DLD1 (cell line): ENCODE measurements around the gene ZNF839.
"Not testable (repeated sequence)": the region's sequence is repeated elsewhere in the genome, so short reads cannot be mapped to it uniquely, and the experiment has no call there.

ENCODE experiments used
- in situ Hi-C: cut with HindIII; loops from 2 replicates; pipeline ENCODE4 v1.10.0; 2017; ENCODE audit warnings: low sequenced_read_pairs

Gene ZNF839

DNA sequence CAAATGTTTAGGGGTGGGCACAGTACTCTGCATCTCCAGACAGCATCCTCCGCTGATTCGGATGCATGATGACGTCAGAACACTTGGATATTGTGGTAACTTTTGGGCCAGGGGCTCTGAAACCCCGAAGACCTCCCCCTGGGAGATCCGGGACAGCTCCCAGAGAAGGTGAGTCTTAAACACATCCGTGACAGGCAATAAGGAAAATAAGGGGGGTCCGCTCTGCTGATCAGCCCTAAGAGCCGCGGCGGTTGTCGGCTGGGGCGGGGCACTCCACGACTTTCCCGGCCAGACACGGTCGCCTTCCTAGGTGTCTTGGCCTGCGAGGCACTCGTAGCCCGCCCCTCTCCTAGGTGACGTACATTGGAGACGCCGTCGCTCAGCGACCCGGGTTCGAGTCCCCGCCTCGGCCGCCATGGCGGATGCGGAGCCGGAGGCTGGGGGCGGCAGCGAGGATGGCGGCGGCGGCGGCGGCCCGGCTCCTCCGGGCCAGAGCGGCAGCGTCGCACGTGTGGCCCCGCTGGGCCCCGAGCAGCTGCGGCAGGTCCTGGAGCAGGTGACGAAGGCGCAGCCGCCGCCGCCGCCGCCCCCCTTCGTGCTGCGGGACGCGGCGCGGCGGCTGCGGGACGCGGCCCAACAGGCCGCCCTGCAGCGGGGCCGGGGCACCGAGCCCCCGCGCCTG, at the start of gene ZNF839:
Gene ZNF839, plus strand, starts transcription at position 396 of the 682 bp plus-strand sequence. Its CDS starts 20 bp downstream, at position 416.
- in situ Hi-C loops = no loop called here

GRCh38 chr14:102272392-102272791, 47.2 kb upstream of the ZNF839 start:
- in situ Hi-C loops = no loop called here

DNA sequence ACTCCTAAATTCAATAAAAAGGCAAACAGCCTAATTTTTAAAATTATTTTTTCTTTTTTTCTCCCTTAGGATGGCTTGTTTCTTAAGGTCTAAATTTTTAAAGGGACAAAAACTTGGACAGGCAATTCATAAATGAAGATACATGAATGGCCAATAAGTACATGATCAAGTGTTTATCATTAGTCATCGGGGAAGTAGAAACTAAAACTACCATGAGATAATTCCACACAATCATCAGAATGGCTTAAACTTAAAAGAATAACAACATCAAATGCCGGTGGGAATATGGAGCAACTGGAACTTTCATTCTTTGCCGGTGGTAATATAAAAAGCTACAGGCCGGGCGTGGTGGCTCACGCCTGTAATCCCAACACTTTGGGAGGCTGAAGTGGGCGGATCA, 43.7 kb upstream of the ZNF839 start:
- in situ Hi-C loops = no loop called here

DNA sequence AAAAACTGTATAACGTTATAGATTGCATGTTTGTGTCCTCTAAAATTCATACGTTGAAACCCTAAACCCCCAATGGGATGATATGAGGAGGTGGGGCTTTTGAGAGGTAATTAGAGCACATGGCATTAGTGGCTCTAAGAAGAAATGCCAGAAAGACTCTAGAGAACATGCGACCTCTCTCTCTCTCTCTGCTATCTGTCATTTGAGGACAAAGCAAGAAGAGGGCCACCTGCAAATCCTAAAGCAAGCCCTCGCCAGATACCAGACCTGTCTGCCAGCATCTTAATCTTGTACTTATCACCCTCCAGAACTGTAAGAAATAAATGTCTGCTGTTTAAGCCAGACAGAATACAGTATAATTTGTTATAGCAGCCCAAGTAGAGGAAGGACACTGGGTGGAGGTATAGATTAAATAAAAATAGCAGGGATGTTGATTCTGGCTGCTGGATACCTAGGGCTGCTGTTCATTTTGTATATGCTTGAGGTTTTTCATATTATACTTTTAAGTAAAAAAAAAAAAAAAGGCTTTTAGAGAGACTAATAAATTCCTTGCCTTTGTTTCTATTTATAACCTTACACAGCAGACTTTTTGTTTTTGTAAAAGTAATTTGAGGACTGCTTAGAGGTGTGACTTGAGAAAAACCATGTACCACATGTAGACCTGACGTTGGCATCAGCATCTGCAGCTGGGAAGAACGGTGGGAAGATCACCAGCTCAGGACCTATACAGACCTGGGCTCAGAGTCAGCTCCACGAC, 41.5 kb upstream of the ZNF839 start:
- in situ Hi-C loops = no loop called here

GRCh38 chr14:102278631-102278935, 41.0 kb upstream of the ZNF839 start:
- in situ Hi-C loops = no loop called here

DNA sequence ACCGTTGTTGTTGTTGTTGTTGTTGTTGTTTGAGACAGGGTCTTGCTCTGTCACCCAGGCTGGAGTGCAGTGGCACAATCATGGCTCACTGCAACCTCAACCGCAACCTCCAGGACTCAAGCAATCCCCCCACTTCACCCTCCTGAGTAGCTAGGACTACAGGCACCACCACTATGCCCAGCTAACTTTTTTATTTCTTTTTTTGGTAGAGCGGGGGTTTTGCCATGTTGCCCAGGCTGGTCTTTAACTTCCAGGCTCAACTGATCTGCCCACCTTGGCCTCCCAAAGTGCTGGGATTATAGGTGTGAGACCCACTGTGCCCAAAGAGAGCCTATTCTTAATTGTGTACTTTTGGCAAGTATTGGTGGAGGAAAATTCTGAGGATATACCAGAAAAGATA, 40.3 kb upstream of the ZNF839 start:
- in situ Hi-C loops = no loop called here

GRCh38 chr14:102279688-102280348, 39.7 kb upstream of the ZNF839 start:
- in situ Hi-C loops = no loop called here

DNA sequence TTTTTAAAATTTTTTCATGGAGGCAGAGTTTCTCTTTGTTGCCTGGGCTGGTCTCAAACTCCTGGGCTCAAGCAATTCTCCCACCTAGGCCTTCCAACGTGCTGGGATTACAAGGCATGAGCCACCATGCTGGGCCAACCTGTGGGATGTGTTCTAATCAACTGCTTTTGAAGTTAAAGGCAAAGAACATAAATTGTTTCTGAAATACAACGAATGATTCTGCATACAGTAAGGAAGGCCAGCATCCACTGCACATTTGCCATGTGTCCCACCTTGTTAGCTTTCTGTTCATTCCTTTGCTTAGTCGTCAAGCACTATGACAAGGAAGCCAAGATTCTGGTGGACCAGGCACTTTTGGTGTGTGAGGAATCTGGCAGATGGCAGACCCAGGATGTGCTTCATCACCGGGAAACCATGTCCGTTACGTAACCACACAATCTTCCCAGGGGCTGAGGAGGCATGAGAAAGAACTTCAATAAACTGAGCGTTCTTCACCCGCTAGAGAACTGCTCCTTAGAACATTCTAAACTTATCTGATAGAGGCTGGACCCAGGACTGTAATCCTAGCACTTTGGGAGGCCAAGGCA, 39.1 kb upstream of the ZNF839 start:
- in situ Hi-C loops = no loop called here

DNA sequence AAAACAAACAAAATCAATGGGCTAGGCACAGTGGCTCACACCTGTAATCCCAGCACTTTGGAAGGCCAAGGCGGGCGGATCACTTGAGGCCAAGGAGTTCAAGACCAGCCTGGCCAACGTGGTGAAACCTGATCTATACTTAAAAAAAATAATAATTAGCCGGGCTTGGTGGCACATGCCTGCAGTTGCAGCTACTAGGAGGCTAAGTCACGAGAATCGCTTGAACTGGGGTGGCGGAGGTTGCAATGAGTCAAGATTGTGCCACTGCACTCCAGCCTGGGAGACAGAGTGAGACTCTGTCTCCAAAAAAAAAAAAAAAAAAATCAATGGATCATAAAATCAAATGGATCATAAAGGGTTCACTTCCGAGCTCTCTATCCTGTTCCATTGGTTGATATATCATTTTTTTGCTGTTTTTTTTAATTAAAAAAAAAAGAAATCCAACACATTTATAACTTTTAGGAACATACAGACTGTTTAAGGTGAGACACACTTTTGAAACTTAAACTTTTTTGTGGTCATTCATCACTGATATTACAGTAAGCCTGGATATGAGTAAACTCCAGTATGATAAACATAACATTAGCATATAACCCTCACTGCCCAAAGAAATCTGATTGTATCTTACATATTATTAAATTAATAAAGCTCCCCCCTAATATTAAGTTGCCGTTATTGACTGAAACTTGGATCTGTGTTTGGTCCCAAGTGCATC, 36.6 kb upstream of the ZNF839 start:
- in situ Hi-C loops = no loop called here

GRCh38 chr14:102283631-102284129, 35.9 kb upstream of the ZNF839 start:
- in situ Hi-C loops = no loop called here

GRCh38 chr14:102285106-102285505, 34.4 kb upstream of the ZNF839 start:
- in situ Hi-C loops = no loop called here

DNA sequence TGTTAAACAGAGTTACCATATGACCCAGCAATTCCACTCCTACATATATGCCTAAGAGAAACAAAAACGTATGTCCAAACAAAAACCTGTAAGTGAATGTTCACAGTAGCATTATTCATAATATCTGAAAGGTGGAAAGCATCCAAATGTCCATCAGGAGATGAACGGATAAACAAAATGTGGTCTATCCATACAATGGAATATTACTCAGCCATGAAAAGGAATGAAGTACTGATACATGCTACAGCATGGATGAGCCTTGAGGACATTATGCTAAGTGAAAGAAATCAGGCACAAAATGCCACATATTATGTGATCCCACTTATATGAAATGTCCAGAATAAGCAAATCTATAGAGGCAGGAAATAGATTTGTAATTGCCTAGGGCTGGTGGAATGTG, 31.4 kb upstream of the ZNF839 start:
- in situ Hi-C loops = no loop called here

DNA sequence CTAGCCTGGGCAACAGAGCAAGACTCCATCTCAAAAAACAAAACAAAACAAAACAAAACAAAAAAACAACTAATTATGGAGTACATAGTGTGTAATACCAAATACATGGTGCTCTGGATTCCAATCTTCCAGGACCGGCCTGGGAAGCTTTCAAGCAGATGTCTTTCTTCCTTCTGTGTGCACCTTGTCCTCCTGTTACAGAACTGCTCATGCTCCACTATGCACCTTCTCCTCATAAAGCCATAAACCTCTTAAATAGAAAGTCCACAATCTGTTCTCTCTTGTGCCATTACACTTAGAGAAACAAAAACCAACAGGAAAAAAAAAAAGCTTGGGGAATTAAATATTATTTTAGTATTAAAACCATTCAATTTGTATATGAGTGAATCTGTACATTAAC, 27.1 kb upstream of the ZNF839 start:
- in situ Hi-C loops = no loop called here

GRCh38 chr14:102293781-102294180, 25.8 kb upstream of the ZNF839 start:
- in situ Hi-C loops = no loop called here

GRCh38 chr14:102295270-102295669, 24.3 kb upstream of the ZNF839 start:
- in situ Hi-C loops = no loop called here

DNA sequence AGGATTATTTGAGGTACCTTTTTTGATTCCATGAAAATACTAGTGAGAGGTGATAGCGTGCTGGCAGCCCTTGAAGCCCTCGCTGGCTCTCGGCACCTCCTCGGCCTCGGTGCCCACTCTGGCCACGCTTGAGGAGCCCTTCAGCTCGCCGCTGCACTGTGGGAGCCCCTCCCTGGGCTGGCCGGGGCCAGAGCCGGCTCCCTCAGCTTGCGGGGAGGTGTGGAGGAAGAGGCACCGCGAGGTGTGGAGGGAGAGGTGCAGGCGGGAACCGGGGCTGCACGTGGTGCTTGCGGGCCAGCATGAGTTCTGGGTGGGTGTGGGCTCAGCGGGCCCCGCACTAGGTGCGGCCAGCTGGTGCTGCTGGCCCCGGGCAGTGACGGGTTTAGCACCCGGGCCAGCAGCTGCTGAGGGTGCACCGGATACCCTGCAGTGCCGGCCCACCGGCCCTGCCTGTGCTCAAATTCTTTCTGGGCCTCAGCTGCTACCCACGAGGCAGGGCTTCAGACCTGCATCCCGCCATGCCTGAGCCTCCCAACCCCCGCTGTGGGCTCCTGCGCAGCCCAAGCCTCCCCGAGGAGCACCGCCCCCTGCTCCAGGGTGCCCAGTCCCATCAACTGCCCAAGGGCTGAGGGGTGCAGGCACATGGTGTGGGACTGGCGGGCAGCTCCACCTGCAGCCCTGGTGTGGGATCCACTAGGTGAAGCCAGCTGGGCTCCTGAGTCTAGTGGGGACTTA, 21.9 kb upstream of the ZNF839 start:
- in situ Hi-C loops = no loop called here

DNA sequence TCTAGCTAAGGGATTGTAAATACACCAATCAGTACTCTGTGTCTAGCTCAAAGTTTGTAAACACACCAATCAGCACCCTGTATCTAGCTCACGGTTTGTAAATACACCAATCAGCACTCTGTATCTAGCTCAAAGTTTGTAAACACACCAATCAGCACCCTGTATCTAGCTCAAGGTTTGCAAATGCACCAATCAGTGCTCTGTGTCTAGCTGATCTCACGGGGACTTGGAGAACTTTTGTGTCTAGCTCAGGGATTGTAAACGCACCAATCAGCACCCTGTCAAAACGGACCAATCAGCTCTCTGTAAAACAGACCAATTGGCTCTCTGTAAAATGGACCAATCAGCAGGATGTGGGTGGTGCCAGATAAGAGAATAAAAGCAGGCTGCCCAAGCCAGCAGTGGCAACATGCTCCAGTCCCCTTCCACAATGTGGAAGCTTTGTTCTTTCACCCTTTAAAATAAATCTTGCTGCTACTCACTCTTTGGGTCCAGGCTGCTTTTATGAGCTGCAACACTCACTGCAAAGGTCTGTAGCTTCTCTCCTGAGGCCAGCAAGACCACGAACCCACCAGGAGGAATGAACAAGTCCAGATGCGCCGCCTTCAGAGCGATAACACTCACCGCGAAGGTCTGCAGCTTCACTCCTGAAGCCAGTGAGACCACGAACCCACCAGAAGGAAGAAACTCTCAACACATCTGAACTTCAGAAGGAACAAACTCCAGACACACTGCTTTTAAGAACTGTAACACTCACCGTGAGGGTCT, 21.1 kb upstream of the ZNF839 start:
- in situ Hi-C loops = not testable (repeated sequence)

- in situ Hi-C loops = no loop called here
Observed at GRCh38 chr14:102303664-102304063, 15.9 kb upstream of the ZNF839 start.
